MCF 10A (cell line): ENCODE measurements around the gene PRLH. TPM values are rescaled to one million over a fixed set of nuclear protein-coding genes. Genes with fewer than 3 reads are reported as not detected.

Experiments used
- BruUV-seq: library from RNA; stranded (reverse); fragments of 400-500 nt; replicated peaks from 2 replicates; lab custom pipeline; 2021; lab: Mats Ljungman, UMichigan
- CTCF ChIA-PET: fragments of 300-600 bp; sonication (Branson Sonifier 250); formaldehyde crosslinking; extraction: SDS; loops from one replicate; lab custom pipeline; 2021; ENCODE audit warnings: antibody characterized with exemption, inconsistent platforms; lab: Yijun Ruan, JAX
- POLR2A ChIA-PET: fragments of 300-600, 350-650 bp; sonication (Branson Sonifier 250); formaldehyde crosslinking; extraction: SDS; loops from one replicate; lab custom pipeline; 2020; ENCODE audit warnings: antibody characterized with exemption, inconsistent platforms; lab: Yijun Ruan, JAX
- DNase-seq: peaks from one replicate; pipeline ENCODE4 v3.0.0-alpha.2; 2018; ENCODE audit not compliant: unreplicated experiment
- H3K27ac Mint-ChIP-seq: one replicate; pipeline ENCODE4 v1.8.0; 2022; ENCODE audit warnings: mild to moderate bottlenecking, low read depth, mixed read lengths; ENCODE audit not compliant: unreplicated experiment
- H3K27me3 Mint-ChIP-seq: one replicate; pipeline ENCODE4 v1.8.0; 2022; ENCODE audit warnings: mixed read lengths; ENCODE audit not compliant: insufficient read depth, unreplicated experiment
- H3K36me3 Mint-ChIP-seq: one replicate; pipeline ENCODE4 v1.8.0; 2022; ENCODE audit warnings: mild to moderate bottlenecking, moderate library complexity, mixed read lengths; ENCODE audit not compliant: insufficient read depth, unreplicated experiment
- H3K4me1 Mint-ChIP-seq: one replicate; pipeline ENCODE4 v1.8.0; 2022; ENCODE audit warnings: mixed read lengths; ENCODE audit not compliant: insufficient read depth, unreplicated experiment
- H3K4me3 Mint-ChIP-seq: one replicate; pipeline ENCODE4 v1.8.0; 2022; ENCODE audit warnings: mild to moderate bottlenecking, moderate library complexity, mixed read lengths; ENCODE audit not compliant: unreplicated experiment
- H3K9me3 Mint-ChIP-seq: one replicate; pipeline ENCODE4 v1.8.0; 2022; ENCODE audit warnings: mixed read lengths; ENCODE audit not compliant: unreplicated experiment
- intact Hi-C: fragments of 100-400 bp; cut with micrococcal nuclease; formaldehyde crosslinking; loops from 2 replicates; pipeline ENCODE4 v1.14.1; 2022
- total RNA-seq: library from RNA; stranded (reverse); gene quantifications from 2 replicates; pipeline ENCODE4 v1.2.3, GENCODE V29; 2022
- TF ChIP-seq, protein P1 (sequence below): fragments of 200-600 bp; IDR thresholded peaks from one replicate; pipeline ENCODE4 v1.8.0; 2022; ENCODE audit warnings: antibody characterized with exemption, mild to moderate bottlenecking; ENCODE audit not compliant: unreplicated experiment

Gene PRLH
- total RNA-seq, 1 experiment from 2014 or later: not detected

DNA sequence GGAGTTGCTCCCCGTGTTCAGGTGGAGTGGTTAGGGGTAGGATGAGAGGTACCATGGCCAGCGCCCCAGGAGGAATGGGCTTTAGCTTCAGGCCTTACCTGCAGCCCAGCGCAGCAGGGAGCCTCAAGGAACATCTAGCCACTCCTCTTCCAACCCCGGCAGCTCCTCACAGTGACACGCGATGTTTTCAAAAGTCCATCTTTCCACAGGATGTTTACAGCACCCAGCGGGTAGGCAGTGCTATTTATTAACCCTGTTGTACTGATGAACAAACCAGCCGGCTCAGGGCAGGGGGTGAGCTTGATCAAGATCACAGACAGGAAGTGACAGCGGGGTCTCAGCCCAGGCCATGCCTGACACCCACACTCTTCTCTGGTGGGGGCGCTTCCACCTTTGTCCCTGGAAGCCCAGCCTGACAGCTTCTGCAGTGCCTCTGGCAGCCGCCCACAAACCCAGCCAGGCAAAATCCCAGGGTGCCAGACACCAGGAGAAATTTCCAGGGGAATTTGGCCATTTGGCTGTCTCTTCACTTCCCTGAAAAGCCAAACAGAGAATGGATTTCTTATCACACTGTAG is 18.4 kb upstream of the PRLH start:
- Mint-ChIP-seq H3K4me1 (no peaks in the 10 kb centered on the region), H3K4me3 (no peak overlapping the region), H3K36me3 (peaks cover 7% of the 10 kb centered on the region), H3K9me3 (no peaks in the 10 kb centered on the region), H3K27ac (no peak overlapping the region), H3K27me3 (no peaks in the 10 kb centered on the region)
- no TSS peak for BruUV-seq
- no peak for DNase-seq
- ChIA-PET CTCF (interaction anchor here (0.6 to 1.2 kb wide), 2 partner anchors 26 to 125 kb away, joined by 3 to 4 read pairs; no protein-coding TSS in a partner anchor), POLR2A (interaction anchor here (2.3 kb wide), 1 partner anchor 8 kb away, joined by 8 read pairs; no protein-coding TSS in a partner anchor)
- TF ChIP-seq, protein P1, sequence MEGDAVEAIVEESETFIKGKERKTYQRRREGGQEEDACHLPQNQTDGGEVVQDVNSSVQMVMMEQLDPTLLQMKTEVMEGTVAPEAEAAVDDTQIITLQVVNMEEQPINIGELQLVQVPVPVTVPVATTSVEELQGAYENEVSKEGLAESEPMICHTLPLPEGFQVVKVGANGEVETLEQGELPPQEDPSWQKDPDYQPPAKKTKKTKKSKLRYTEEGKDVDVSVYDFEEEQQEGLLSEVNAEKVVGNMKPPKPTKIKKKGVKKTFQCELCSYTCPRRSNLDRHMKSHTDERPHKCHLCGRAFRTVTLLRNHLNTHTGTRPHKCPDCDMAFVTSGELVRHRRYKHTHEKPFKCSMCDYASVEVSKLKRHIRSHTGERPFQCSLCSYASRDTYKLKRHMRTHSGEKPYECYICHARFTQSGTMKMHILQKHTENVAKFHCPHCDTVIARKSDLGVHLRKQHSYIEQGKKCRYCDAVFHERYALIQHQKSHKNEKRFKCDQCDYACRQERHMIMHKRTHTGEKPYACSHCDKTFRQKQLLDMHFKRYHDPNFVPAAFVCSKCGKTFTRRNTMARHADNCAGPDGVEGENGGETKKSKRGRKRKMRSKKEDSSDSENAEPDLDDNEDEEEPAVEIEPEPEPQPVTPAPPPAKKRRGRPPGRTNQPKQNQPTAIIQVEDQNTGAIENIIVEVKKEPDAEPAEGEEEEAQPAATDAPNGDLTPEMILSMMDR: no peak
- intact Hi-C loops: no loop called here

DNA sequence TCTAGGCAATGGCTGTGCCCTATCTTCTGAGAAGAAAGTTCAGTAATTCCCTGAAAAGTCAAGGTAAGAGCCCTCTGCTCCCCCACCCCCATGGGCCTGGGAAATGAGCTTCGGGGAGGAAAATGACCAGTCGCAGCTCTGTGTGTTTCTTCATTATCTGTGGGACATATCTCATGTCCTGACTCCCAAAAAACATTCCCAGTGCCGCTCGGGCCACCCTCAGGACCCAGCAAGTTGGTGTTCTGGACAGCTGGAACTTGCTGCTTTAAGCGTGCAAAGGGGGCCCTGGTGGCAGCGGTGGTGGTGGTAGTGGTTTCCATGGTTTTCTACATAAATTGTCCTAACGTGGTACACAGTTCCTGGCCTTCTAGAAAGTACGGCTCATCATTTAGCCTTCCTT is 17.2 kb upstream of the PRLH start:
- H3K36me3 Mint-ChIP-seq: peaks cover 7% of the 10 kb centered on the region
- H3K27ac Mint-ChIP-seq: no peak overlapping the region
- ChIA-PET CTCF (interaction anchor here (1.2 to 1.5 kb wide), 3 partner anchors 22 to 37 kb away, joined by 5 to 6 read pairs (median 6); no protein-coding TSS in a partner anchor), POLR2A (interaction anchor here (1.2 to 2.3 kb wide), 2 partner anchors 9 to 10 kb away, joined by 3 to 8 read pairs; no protein-coding TSS in a partner anchor)
- TF ChIP-seq, protein P1: no peak
- H3K9me3 Mint-ChIP-seq: no peaks in the 10 kb centered on the region
- H3K4me3 Mint-ChIP-seq: no peak overlapping the region
- intact Hi-C loops: no loop called here
- H3K27me3 Mint-ChIP-seq: no peaks in the 10 kb centered on the region
- no peaks in the 10 kb centered on the region for H3K4me1 Mint-ChIP-seq
- no peak for DNase-seq
- no TSS peak for BruUV-seq

DNA sequence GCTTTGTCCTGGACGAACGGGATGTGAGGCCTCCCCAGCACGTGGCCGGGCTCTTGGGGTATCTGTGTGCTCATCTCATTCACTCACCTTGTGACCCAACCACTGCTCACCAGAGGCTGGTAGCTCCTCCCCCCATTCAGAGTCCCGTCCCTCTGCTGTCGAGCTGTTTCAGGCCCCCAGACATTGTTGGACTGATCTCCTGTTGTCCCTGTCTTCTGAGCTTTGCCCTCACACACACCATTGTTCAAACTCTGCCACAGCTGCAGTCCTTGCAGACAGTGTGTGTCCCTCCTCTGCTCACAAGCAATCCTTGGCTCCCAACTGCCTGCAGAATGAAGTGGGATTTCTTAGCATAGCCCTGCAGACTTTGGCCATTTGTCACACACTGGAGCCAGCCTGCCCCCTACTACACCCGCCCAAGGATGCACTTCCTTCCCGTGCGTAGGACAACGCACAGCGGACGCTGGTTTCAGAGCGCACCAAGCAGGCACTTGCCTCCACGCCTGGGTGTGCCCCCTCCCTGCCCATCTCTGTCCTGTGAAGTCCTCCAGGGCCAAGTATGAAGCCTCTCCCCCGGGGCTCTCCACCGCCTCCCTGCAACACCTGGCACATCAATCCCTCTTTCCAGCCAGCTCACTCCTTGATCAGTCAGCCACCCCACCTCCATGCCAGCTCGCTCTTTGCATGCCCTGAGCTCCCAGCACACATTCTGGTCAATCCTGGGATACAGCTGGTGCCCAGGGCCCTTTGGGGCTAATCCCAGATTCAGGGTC is 16.5 kb upstream of the PRLH start:
- no peaks in the 10 kb centered on the region for H3K9me3 Mint-ChIP-seq
- BruUV-seq: no TSS peak
- intact Hi-C loops: no loop called here
- H3K4me1 Mint-ChIP-seq: no peaks in the 10 kb centered on the region
- TF ChIP-seq, protein P1: no peak
- H3K4me3 Mint-ChIP-seq: no peak overlapping the region
- POLR2A ChIA-PET: interaction anchor here (1.2 to 2.3 kb wide), 2 partner anchors 9 to 10 kb away, joined by 3 to 8 read pairs; no protein-coding TSS in a partner anchor
- no peak for DNase-seq
- H3K36me3 Mint-ChIP-seq: peaks cover 7% of the 10 kb centered on the region
- CTCF ChIA-PET: interaction anchor here (0.6 to 1.5 kb wide), 5 partner anchors 21 to 231 kb away, joined by 4 to 8 read pairs (median 6); no protein-coding TSS in a partner anchor
- H3K27me3 Mint-ChIP-seq: no peaks in the 10 kb centered on the region
- no peak overlapping the region for H3K27ac Mint-ChIP-seq

DNA sequence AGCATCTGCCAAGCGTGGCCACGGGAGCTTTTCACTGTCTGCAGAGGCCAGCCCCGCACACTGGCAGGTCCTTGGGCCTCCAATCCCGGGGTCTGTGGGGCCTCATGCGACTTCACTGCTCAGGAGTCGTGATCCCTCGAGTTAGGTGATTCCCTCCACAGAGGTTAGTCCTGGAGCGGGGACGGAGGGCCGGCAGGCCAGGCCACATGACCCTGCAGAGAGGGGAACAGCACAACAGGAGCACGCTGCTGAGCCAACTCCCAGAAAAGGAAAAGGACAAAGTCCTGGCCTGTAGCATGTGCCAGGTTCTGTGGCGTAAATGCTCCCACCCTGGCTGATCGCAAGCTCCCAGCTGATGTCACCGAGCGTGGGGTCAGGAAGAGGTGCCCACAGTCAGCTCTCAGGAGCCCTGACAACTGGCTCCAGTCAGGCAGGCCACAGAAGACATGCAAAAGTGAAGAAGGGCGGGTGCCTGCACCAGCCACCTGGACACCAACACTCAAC is 15.3 kb upstream of the PRLH start:
- H3K27me3 Mint-ChIP-seq: no peaks in the 10 kb centered on the region
- DNase-seq: no peak
- H3K9me3 Mint-ChIP-seq: no peaks in the 10 kb centered on the region
- CTCF ChIA-PET: interaction anchor here (0.7 to 0.9 kb wide), 4 partner anchors 22 to 225 kb away, joined by 3 read pairs; no protein-coding TSS in a partner anchor
- no peak overlapping the region for H3K4me3 Mint-ChIP-seq
- TF ChIP-seq, protein P1: no peak
- H3K27ac Mint-ChIP-seq: no peak overlapping the region
- H3K4me1 Mint-ChIP-seq: no peaks in the 10 kb centered on the region
- BruUV-seq: no TSS peak
- intact Hi-C loops: no loop called here
- H3K36me3 Mint-ChIP-seq: peaks cover 7% of the 10 kb centered on the region
- POLR2A ChIA-PET: no interaction called here
